GM12801 (cell line): ENCODE measurements around the gene CDC25B.

Experiments used
- TF ChIP-seq, protein P1 (sequence below): IDR thresholded peaks from one replicate; pipeline ENCODE4 v1.5.1; 2011; ENCODE audit warnings: control low read depth; ENCODE audit not compliant: insufficient read length; ENCODE audit errors: extremely low read depth

Gene CDC25B

DNA sequence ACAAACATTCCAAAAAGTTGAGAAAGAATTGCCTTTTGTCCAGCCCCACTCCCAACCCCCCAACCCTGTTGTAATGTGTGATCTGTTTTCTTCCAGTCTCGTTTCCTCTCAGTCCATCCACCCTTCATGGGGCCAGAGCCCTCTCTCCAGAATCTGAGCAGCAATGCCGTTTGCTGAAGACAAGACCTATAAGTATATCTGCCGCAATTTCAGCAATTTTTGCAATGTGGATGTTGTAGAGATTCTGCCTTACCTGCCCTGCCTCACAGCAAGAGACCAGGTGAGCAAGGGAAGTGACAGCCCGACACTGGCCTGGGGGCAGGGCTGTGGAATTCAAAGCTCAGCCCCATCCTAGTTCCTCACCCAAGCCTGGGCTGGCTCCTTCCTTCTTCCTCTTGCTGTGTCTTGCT is 58.4 kb downstream of the CDC25B start:
- TF ChIP-seq, protein P1, sequence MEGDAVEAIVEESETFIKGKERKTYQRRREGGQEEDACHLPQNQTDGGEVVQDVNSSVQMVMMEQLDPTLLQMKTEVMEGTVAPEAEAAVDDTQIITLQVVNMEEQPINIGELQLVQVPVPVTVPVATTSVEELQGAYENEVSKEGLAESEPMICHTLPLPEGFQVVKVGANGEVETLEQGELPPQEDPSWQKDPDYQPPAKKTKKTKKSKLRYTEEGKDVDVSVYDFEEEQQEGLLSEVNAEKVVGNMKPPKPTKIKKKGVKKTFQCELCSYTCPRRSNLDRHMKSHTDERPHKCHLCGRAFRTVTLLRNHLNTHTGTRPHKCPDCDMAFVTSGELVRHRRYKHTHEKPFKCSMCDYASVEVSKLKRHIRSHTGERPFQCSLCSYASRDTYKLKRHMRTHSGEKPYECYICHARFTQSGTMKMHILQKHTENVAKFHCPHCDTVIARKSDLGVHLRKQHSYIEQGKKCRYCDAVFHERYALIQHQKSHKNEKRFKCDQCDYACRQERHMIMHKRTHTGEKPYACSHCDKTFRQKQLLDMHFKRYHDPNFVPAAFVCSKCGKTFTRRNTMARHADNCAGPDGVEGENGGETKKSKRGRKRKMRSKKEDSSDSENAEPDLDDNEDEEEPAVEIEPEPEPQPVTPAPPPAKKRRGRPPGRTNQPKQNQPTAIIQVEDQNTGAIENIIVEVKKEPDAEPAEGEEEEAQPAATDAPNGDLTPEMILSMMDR, result no peak
